Left renal cortex interstitium (tissue), 4 donors: Measurements from ENCODE around the gene IL9. TPM values are rescaled to one million over a fixed set of nuclear protein-coding genes. Genes with fewer than 3 reads are reported as not detected.

Source experiments
- DNase-seq, 4 donors: peaks; one replicate each; pipeline ENCODE4 v3.0.0-alpha.2; 2013; ENCODE audit warnings: low read depth in 4 of 4, low spot score in 2 of 4, missing footprints in 1 of 4
- polyA plus RNA-seq, 4 donors: library from polyadenylated mRNA; unstranded; fragments of 120-200 nt; gene quantifications; one replicate each; pipeline ENCODE4 v1.2.1, GENCODE V29; 2013; ENCODE audit not compliant: insufficient read length in 4 of 4

The IL9 gene
- polyA plus RNA-seq, 4 donors = not detected

- DNase-seq = no peak
These were observed 1.4 kb downstream of the IL9 start for GRCh38 chr5:135894276-135894675.

DNA sequence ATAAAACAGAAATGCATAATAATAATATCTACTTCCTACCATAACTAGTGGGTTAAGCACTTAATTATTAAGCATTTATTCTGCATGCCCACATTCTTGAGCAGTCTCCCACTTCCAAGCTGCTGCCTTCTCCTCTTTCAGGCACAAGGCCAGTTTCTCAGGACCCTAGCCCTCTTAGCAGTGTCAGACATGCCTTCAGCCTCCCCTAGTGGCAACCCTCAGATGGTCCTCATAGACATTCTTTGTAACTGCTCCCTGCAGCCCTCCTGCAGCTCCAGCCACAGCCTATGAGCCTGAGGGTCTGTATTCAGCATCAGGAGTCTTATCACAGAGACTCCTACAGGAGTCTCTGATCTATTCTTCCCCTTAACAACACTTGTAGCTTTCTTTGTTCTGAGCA, 3.9 kb downstream of the IL9 start:
- no peak for DNase-seq

- DNase-seq = no peak
These were observed 4.4 kb downstream of the IL9 start for GRCh38 chr5:135891268-135891667.

DNA sequence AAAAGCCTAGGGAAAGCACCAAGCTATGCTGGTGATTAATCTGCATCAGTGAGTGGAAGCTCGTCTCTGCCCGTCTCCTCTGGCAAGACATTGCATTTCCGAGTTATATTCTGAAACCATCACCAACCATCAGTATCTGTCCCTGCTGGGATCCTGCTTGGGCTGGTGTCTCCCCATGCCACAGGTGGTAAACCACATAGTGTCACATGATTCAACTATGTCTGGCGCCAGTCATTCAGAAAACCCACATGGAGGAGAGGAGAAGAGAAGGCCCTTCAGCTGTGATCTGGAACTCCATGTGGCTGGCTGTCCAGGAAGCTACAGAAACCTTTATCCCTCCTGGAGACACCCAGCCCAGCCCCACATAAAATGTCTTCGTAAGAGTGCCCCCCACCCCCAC, 4.8 kb downstream of the IL9 start:
- DNase-seq = no peak

- DNase-seq = no peak
These were observed 5.3 kb downstream of the IL9 start for GRCh38 chr5:135890296-135890695.

DNA sequence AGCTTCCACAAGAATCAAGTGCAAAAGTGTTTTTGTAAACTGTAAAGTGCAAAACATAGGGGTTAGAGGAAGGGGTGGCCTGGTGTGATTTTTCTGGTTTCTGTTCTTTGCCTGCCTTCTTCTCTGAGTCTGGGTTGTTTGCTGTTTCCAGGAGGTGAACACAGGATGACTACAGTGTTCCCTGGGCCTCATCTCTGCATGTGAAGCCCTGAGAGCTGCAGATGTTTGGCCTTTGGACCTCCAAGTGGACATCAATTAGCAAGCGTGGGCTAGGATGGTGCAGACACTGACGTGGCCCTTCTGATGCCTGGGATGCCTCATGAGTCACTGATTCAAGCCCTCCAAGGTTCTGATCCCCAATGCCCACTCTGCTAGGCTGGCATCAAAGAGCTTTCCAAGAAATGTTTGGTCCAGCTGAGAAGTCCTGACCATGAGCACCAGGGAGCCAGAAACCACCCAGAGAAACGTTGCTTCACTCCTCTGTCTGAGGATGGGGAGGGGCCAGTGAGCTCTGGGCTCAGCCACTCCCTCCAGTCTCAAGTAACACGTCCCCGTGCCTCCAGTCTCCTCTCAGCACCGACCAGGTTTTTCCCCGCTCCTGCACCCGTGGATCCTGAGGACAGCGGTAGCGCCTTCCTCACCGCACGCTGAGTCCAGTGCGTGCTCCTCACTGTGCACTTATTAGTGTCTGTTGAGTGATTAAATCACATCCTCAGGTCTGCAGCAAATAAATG, 7.6 kb downstream of the IL9 start:
- no peak for DNase-seq

- DNase-seq = peak in 2 of 4 donors; percentile 40 to 66
These were observed 8.2 kb downstream of the IL9 start for GRCh38 chr5:135887447-135887864.

GRCh38 chr5:135886136-135886535, 9.5 kb downstream of the IL9 start:
- no peak for DNase-seq

DNA sequence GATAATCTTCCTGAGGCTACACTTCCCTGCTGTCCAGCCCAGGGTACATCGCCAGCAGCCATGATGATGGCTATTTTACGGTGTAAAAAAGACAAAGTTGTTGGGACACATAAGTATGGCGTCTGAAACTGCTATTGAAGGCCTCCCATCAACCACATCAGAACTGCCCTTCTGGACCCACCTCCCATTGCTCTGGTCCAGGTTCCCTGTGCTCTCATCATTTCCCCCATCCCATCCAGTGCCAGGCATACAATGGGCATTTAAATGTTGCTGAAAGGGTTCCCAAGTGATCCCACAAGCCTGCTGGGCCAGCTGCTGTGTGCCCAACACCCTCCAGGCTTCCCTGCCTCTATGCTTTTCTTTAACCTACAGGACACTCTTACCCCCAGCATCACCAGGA, 10.6 kb downstream of the IL9 start:
- no peak for DNase-seq

- no peak for DNase-seq
These were observed 12.2 kb downstream of the IL9 start for GRCh38 chr5:135883441-135883840.

DNA sequence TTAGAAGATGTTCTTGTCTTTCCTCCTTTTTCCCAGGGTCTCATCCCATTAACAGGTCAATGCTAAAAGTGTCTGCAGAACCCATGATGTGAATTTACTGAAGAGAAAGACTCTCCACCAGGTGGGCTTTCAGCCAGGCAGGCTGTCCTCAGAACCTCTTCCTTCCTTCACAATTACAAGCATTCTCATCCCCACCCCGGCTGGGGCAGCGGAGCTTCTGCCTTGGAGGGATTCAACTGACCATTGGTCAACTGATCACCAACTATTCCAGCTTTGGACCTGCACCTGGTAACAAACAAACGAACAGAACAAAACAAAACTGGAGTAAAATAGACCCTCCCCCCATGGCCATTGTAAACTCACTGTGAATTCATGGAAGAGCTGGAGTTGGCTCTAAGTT, 12.6 kb downstream of the IL9 start:
- DNase-seq = no peak

DNA sequence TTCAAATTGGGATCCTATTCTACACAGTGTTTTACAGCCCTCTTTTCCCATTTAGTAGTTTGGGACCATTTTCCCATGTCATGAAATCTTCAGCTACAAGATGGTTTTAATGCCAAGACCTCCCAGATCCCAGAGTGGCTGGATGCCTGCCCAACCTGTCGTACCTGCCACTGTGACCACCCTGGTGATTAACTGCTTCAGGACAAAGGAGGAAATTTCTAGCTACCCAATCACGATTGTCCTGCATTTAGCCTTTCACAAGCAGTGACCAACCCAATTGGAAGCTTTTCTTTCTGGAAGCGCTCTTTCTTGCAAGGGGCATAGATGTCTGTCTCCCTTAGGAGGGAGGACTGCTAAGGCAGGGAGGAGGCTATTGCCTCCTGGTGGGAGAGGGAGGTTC, 13.8 kb downstream of the IL9 start:
- no peak for DNase-seq

DNA sequence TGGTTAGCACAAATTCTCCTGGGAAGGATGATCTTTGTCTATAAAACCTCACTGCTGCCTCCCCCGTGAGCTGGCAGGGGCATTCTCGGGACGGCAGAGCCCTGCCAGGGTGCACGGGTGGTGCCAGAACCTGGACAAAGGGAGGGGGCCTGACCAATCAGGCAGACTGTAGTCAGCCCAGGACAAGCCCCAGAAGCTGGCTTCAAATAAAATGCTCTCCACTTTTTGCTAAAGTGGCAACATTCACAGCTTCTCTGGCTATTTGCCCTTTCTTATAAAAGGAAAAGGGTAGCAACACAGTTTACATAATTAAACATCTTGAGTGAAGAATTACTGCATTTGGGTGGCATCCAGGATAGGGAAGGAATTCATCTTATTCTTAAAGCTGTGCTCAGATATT, 14.4 kb downstream of the IL9 start:
- no peak for DNase-seq

DNA sequence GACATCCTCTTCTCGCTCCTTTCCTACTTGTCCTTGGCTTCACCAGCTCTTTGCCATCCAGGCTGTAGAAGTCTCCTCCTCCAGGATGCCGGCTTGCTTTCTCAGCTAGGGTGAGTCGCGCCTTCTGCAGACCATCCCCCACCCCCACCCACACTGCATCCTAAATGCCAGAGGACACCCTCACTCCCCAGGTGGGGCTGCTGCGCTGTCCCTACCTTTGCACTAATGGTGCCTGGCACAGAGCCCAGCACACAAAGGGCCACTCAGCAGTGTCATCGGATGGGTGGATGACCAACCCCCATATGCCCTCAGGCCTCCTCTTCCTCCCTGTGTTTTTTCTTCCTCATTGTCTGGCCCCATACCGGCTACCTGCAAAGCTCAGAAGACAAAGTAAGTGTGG, 14.8 kb downstream of the IL9 start:
- DNase-seq = no peak

DNA sequence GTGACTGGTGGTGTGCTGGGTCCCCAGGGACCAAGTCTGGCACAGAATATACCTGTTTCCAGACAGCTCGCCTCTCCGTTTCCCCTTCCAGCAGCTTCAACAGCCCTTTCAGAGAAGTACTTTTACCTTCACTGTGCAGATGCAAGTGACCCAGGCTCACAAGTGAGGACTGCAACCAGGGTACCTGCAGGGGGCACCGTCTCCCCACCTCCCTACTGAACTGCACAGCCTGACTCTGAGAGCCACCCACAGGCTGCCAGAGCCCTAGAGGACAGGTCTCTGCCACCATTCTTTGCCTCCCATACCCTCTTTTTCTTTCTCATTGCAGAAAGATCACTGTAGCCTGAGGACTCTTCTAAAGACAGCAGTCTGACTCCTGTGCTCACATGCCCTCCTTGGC, 15.4 kb downstream of the IL9 start:
- DNase-seq = no peak

DNA sequence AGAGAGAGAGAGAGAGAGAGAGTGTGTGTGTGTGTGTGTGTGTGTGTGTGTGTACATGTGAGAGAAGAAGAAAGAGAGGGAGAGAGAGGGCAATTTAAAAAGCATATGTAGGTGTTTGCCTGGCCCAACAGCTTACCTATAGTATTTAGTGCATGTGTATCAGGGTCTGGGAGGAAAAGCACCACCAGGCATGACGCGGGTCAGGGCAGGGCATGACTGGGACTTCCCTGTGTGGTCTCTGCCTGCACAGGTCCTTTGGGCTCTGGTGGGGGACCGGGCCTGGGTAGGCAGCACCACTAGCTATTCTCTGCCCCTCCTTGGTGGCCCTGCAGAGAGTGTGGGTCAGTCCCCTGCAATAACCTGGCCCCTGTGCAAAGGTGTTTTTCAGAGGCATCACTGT, 16.1 kb downstream of the IL9 start:
- no peak for DNase-seq

DNA sequence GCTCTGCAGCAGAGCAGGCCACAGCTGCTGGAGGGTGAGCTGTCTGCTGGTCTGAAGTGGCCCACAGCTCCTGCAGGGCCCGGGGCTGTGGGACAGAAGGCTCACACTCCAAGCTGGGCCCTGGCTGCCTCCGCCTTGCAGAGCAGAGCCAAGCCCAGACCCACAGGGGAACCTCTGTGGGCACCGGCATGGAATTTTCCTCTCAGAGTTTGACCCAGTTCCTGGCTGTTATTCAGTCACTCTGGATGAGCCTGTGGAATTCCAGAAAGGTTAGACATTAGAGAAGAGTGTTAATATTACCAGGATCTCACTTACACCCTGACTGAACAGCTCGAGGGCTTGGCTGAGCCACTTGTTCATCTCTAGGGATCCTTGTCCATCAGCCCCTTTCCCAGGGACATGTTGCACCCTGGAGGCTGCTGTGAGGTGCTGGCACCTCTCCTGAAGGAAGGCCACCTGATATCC, 17.5 kb downstream of the IL9 start:
- no peak for DNase-seq

DNA sequence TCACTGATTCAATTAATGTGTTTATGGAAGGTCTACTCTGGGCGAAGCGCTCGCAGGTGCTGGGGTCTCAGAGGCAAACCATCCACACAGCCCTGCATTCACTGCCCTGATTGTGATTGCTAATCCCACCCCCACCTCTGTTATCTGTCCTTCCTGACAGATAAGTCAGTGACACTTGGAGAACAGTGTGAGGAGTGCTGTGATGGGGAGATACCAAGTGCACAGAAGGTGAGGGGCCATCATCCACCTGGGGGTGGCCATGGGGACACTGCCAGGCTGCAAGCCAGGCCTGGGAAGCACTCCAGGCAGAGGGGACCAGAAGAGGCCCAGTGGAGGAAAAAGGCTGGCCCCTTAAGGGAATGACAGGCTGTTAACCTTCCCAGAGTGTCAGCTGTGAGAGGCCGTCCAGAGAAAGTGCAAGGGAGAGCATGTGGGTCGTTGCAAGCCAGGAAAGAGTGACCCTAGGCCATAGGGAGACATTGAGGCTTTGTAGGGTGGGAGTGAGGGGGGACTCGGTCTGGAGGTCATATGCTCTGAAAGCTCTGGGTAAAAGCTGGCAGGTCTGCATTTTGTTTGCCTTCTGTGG, 18.0 kb downstream of the IL9 start:
- DNase-seq = no peak

GRCh38 chr5:135876146-135876545, 19.5 kb downstream of the IL9 start:
- DNase-seq = no peak

- no peak for DNase-seq
These were observed 20.1 kb downstream of the IL9 start for GRCh38 chr5:135875567-135875966.

- no peak for DNase-seq
These were observed 21.2 kb downstream of the IL9 start for GRCh38 chr5:135874461-135874860.

GRCh38 chr5:135873831-135874230, 21.8 kb downstream of the IL9 start:
- DNase-seq = no peak
